KMS-11 (cell line): Measurements from ENCODE around the gene EYA4.

Experiments
- H2AFZ ChIP-seq: fragments of 200-600 bp; sonication (generic); 2 replicates; pipeline ENCODE4 v1.6.1; 2016; ENCODE audit warnings: antibody characterized with exemption, mixed run types, low read depth
- H3K27ac ChIP-seq: fragments of 200-600 bp; sonication (generic); 2 replicates; pipeline ENCODE4 v1.6.1; 2016; ENCODE audit warnings: mild to moderate bottlenecking, mixed run types
- H3K27me3 ChIP-seq: fragments of 200-600 bp; sonication (generic); 2 replicates; pipeline ENCODE4 v1.6.1; 2017; ENCODE audit warnings: mild to moderate bottlenecking, low read depth, mixed run types, moderate library complexity; ENCODE audit not compliant: insufficient read depth
- H3K36me3 ChIP-seq: fragments of 200-600 bp; sonication (generic); 2 replicates; pipeline ENCODE4 v1.6.1; 2017; ENCODE audit warnings: mild to moderate bottlenecking, mixed run types; ENCODE audit not compliant: insufficient read depth
- H3K4me1 ChIP-seq: fragments of 200-600 bp; sonication (generic); 2 replicates; pipeline ENCODE4 v1.6.1; 2016; ENCODE audit warnings: mild to moderate bottlenecking, low read depth, mixed run types; ENCODE audit not compliant: poor library complexity, severe bottlenecking
- H3K4me2 ChIP-seq: fragments of 200-600 bp; sonication (generic); 2 replicates; pipeline ENCODE4 v1.7.0; 2016; ENCODE audit warnings: mild to moderate bottlenecking, mixed run types
- H3K4me3 ChIP-seq: fragments of 200-600 bp; sonication (generic); IDR thresholded peaks from 2 replicates; pipeline ENCODE4 v1.6.1; 2017; ENCODE audit warnings: low read depth, low read length, mixed read lengths; ENCODE audit not compliant: insufficient read depth
- H3K79me2 ChIP-seq: fragments of 200-600 bp; sonication (generic); 2 replicates; pipeline ENCODE4 v1.6.1; 2016; ENCODE audit warnings: low read depth, mixed run types; ENCODE audit not compliant: insufficient read depth
- H3K9ac ChIP-seq: fragments of 200-600 bp; sonication (generic); 2 replicates; pipeline ENCODE4 v1.6.1; 2016; ENCODE audit warnings: mild to moderate bottlenecking, mixed run types
- H4K20me1 ChIP-seq: fragments of 200-600 bp; sonication (generic); 2 replicates; pipeline ENCODE4 v1.6.1; 2016; ENCODE audit warnings: mild to moderate bottlenecking, mixed run types; ENCODE audit not compliant: insufficient read depth
- TF ChIP-seq, protein P1 (sequence below): fragments of 200-600 bp; sonication (generic); conservative IDR thresholded peaks from 2 replicates; pipeline ENCODE4 v1.6.1; 2017; ENCODE audit warnings: low read depth, mild to moderate bottlenecking, antibody characterized with exemption, low read length, moderate library complexity, mixed read lengths

EYA4 gene

DNA sequence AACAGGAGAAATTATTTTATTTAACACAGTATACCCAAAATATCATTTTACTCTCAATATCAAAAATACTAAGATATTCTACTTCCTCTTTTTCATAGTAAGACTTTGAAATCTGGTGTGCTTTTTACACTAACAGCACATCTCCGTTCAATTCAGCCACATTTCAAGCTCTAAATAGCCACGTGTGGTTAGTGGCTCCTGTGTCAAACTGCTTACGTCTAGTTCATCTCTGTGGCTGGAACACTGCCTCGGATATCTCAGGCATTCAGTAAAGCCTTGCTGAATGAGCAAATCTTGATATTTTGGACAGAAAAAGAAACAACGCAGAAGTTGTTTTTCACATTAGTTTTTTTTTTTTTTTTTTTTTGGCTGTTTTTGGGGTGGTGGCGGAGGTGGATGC is 136.1 kb downstream of the EYA4 start:
- Histone ChIP-seq H3K27me3 (no peaks in the 10 kb centered on the region), H4K20me1 (no peaks in the 10 kb centered on the region), H3K36me3 (no peaks in the 10 kb centered on the region), H3K79me2 (no peaks in the 10 kb centered on the region), H3K9ac (no peak overlapping the region), H3K27ac (no peak overlapping the region), H3K4me3 (no peak overlapping the region), H3K4me2 (no peak overlapping the region), H3K4me1 (no peaks in the 10 kb centered on the region), H2AFZ (no peak overlapping the region)
- TF ChIP-seq, protein P1, sequence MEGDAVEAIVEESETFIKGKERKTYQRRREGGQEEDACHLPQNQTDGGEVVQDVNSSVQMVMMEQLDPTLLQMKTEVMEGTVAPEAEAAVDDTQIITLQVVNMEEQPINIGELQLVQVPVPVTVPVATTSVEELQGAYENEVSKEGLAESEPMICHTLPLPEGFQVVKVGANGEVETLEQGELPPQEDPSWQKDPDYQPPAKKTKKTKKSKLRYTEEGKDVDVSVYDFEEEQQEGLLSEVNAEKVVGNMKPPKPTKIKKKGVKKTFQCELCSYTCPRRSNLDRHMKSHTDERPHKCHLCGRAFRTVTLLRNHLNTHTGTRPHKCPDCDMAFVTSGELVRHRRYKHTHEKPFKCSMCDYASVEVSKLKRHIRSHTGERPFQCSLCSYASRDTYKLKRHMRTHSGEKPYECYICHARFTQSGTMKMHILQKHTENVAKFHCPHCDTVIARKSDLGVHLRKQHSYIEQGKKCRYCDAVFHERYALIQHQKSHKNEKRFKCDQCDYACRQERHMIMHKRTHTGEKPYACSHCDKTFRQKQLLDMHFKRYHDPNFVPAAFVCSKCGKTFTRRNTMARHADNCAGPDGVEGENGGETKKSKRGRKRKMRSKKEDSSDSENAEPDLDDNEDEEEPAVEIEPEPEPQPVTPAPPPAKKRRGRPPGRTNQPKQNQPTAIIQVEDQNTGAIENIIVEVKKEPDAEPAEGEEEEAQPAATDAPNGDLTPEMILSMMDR, result no peak

DNA sequence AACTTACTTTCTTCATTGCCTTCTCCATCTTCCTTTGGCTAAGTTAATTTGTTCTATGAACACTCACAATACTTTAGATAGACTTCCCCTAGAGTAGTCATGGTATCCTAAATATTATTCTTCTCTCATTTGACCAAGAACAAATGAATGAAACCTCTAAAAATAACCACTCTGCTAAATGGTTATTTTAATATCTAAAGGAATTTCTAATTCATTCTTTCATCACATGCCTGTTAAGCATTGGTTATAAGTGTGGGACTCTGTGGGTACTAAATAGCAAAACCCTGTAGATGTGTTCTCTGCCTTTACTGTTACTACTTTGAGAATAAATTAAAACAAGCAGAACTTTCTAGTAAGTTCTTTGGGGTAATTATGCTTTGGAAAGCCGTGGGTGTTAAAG is 138.9 kb downstream of the EYA4 start:
- TF ChIP-seq, protein P1, result no peak
- no peak overlapping the region for H3K9ac ChIP-seq
- H3K27me3 ChIP-seq, result no peaks in the 10 kb centered on the region
- no peak overlapping the region for H2AFZ ChIP-seq
- H3K27ac ChIP-seq, result no peak overlapping the region
- H3K36me3 ChIP-seq, result no peaks in the 10 kb centered on the region
- H3K79me2 ChIP-seq, result no peaks in the 10 kb centered on the region
- no peaks in the 10 kb centered on the region for H3K4me1 ChIP-seq
- no peaks in the 10 kb centered on the region for H4K20me1 ChIP-seq
- H3K4me3 ChIP-seq, result no peak overlapping the region
- no peak overlapping the region for H3K4me2 ChIP-seq

DNA sequence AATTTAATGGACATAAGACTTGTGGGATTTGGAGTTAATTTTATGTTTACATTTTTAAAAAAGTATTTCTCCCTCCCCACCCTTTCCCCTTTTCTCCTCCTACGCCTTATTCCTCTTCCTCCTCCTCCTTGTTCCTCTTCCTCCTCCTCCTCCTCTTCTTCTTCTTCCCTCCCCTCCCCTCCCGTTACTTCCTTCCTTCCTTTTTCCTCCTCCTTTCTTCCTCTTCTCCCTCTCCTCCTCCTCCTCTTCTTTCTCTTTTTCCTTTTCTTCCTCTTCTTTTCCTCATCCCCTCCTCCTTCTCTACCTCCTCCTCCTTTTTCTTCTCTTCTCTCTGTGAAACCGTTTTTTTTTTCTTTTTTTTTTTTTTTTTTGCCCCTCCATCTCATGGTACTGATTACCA is 139.6 kb downstream of the EYA4 start:
- TF ChIP-seq, protein P1, result no peak
- H3K4me2 ChIP-seq, result no peak overlapping the region
- H3K27ac ChIP-seq, result no peak overlapping the region
- H3K4me3 ChIP-seq, result no peak overlapping the region
- H3K79me2 ChIP-seq, result no peaks in the 10 kb centered on the region
- H3K4me1 ChIP-seq, result no peaks in the 10 kb centered on the region
- H4K20me1 ChIP-seq, result no peaks in the 10 kb centered on the region
- H3K9ac ChIP-seq, result no peak overlapping the region
- no peaks in the 10 kb centered on the region for H3K27me3 ChIP-seq
- no peaks in the 10 kb centered on the region for H3K36me3 ChIP-seq
- no peak overlapping the region for H2AFZ ChIP-seq

DNA sequence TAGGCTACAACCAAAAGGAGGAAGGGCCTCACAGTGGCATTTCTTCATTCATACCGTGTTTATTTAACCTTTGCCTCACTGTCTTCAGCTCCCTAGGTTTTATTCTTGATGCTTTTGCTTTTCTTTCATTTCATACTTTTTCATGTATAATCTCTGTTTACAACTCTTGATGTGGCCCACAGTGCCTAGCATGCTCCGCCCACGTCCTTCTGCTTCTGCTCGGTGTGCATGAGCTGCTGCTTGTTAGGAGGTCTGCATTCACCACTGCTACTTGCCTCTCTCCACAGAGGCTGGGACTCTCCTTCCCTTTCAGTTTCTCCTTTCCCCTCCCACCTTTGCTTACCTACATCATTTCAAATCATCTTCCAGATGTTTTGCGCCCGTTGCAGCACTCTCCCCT is 147.6 kb downstream of the EYA4 start:
- Histone ChIP-seq H4K20me1 (no peaks in the 10 kb centered on the region), H3K4me3 (no peak overlapping the region), H3K9ac (no peak overlapping the region), H3K27me3 (no peaks in the 10 kb centered on the region), H3K4me1 (no peaks in the 10 kb centered on the region), H3K27ac (no peak overlapping the region), H2AFZ (no peak overlapping the region), H3K79me2 (no peaks in the 10 kb centered on the region), H3K4me2 (no peak overlapping the region), H3K36me3 (no peaks in the 10 kb centered on the region)
- TF ChIP-seq, protein P1, result no peak

DNA sequence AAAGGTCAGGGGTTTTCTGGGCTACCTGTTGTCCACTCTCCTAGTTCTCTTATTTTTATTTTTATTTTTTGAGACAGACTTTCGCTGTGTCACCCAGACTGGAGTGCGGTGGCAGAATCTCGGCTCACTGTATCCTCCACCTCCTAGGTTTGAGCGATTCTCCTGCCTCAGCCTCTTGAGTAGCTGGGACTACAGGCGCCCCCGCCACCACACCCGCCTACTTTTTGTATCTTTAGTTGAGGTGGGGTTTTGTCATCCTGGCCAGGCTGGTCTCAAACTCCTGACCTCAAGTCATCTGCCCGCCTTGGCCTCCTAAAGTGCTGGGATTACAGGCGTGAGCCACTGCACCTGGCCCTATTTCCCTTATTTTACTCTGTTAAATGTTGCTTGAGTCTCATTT is 149.0 kb downstream of the EYA4 start:
- TF ChIP-seq, protein P1, result no peak
- Histone ChIP-seq H3K4me2 (no peak overlapping the region), H3K79me2 (no peaks in the 10 kb centered on the region), H2AFZ (no peak overlapping the region), H3K4me1 (no peaks in the 10 kb centered on the region), H4K20me1 (no peaks in the 10 kb centered on the region), H3K4me3 (no peak overlapping the region), H3K27me3 (no peaks in the 10 kb centered on the region), H3K36me3 (no peaks in the 10 kb centered on the region), H3K27ac (no peak overlapping the region), H3K9ac (no peak overlapping the region)
